GM18907 (cell line): ENCODE results near the gene CFAP20DC.
"Not testable (repeated sequence)": the region's sequence is repeated elsewhere in the genome, so short reads cannot be mapped to it uniquely, and the experiment has no call there.

ENCODE experiments used
- ATAC-seq: cut with Tn5 transposase; IDR thresholded peaks from one replicate; pipeline ENCODE4 v1.9.1; 2021; ENCODE audit warnings: mild to moderate bottlenecking, moderate library complexity; ENCODE audit not compliant: unreplicated experiment

The CFAP20DC gene

GRCh38 chr3:59023612-59024011, 26.2 kb downstream of the CFAP20DC start:
- ATAC-seq = no peak

- no peak for ATAC-seq
These were observed 32.2 kb downstream of the CFAP20DC start for GRCh38 chr3:59017617-59017984.

- no peak for ATAC-seq
These were observed 32.8 kb downstream of the CFAP20DC start for GRCh38 chr3:59016930-59017616.

GRCh38 chr3:59013611-59014010, 36.2 kb downstream of the CFAP20DC start:
- no peak for ATAC-seq

- no peak for ATAC-seq
These were observed 42.9 kb downstream of the CFAP20DC start for GRCh38 chr3:59006634-59007517.

- ATAC-seq = no peak
These were observed 48.1 kb downstream of the CFAP20DC start for GRCh38 chr3:59001675-59002074.

- no peak for ATAC-seq
These were observed 50.1 kb downstream of the CFAP20DC start for GRCh38 chr3:58999774-59000160.

GRCh38 chr3:58999134-58999773, 50.6 kb downstream of the CFAP20DC start:
- no peak for ATAC-seq

GRCh38 chr3:58998476-58999117, 51.2 kb downstream of the CFAP20DC start:
- no peak for ATAC-seq

- no peak for ATAC-seq
These were observed 53.1 kb downstream of the CFAP20DC start for GRCh38 chr3:58996730-58997129.

- ATAC-seq = no peak
These were observed 55.0 kb downstream of the CFAP20DC start for GRCh38 chr3:58994746-58995330.

- no peak for ATAC-seq
These were observed 56.3 kb downstream of the CFAP20DC start for GRCh38 chr3:58993547-58993946.

- ATAC-seq = no peak
These were observed 58.2 kb downstream of the CFAP20DC start for GRCh38 chr3:58991623-58992022.

- no peak for ATAC-seq
These were observed 58.8 kb downstream of the CFAP20DC start for GRCh38 chr3:58991026-58991425.

- ATAC-seq = no peak
These were observed 59.9 kb downstream of the CFAP20DC start for GRCh38 chr3:58989955-58990354.

GRCh38 chr3:58989163-58989562, 60.7 kb downstream of the CFAP20DC start:
- ATAC-seq = no peak

GRCh38 chr3:58988041-58988440, 61.8 kb downstream of the CFAP20DC start:
- no peak for ATAC-seq

GRCh38 chr3:58986654-58987053, 63.2 kb downstream of the CFAP20DC start:
- no peak for ATAC-seq

GRCh38 chr3:58979840-58980239, 70.0 kb downstream of the CFAP20DC start:
- ATAC-seq = no peak

GRCh38 chr3:58973796-58974195, 76.0 kb downstream of the CFAP20DC start:
- no peak for ATAC-seq

GRCh38 chr3:58967866-58968265, 82.0 kb downstream of the CFAP20DC start:
- not testable (repeated sequence) for ATAC-seq
